ENCODE measurements around the gene RSPO4.

DNA sequence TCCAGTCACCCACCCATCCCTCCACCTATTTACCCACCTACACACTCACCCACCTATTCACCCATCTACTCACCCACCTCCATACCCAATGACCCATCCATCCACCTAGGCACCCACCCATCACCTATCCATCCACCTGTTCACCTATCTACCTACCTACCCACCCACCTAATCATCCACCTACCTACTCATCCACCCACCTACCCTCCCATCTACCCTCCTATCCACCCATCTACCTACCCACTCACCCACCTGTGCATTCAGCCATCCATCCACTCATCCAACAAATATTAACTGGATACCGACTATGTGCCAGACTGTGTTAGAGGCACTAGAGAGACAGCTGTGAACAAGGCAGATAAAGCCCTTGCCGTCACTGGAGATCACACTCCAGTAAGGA lies 40.3 kb downstream of the RSPO4 start:
- TF ChIP-seq, protein P1, sequence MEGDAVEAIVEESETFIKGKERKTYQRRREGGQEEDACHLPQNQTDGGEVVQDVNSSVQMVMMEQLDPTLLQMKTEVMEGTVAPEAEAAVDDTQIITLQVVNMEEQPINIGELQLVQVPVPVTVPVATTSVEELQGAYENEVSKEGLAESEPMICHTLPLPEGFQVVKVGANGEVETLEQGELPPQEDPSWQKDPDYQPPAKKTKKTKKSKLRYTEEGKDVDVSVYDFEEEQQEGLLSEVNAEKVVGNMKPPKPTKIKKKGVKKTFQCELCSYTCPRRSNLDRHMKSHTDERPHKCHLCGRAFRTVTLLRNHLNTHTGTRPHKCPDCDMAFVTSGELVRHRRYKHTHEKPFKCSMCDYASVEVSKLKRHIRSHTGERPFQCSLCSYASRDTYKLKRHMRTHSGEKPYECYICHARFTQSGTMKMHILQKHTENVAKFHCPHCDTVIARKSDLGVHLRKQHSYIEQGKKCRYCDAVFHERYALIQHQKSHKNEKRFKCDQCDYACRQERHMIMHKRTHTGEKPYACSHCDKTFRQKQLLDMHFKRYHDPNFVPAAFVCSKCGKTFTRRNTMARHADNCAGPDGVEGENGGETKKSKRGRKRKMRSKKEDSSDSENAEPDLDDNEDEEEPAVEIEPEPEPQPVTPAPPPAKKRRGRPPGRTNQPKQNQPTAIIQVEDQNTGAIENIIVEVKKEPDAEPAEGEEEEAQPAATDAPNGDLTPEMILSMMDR (conservative IDR thresholded peaks at IDR 0.05; ENCODE audit: low read depth in 2 of 2): no peak
- TF ChIP-seq EZH2phosphoT487 (IDR thresholded peaks at IDR 0.05; ENCODE audit: unreplicated experiment) (no peak), EZH2 (IDR thresholded peaks at IDR 0.05; ENCODE audit: low read depth, unreplicated experiment) (no peak), STAT1 (IDR thresholded peaks at IDR 0.05; ENCODE audit: unreplicated experiment) (no peak), POLR2AphosphoS5 (IDR thresholded peaks at IDR 0.05; ENCODE audit: low read depth) (no peak), ETS1 (IDR thresholded peaks at IDR 0.05) (no peak), NANOG (IDR thresholded peaks at IDR 0.05; ENCODE audit: borderline replicate concordance) (no peak), JUNB (IDR thresholded peaks at IDR 0.05; ENCODE audit: unreplicated experiment) (no peak), CREB1 (CRISPR knock-in tag; IDR thresholded peaks at IDR 0.05; ENCODE audit: low read depth) (no peak), ZNF114 (CRISPR knock-in tag; IDR thresholded peaks at IDR 0.05) (no peak), ZNF331 (CRISPR knock-in tag; IDR thresholded peaks at IDR 0.05; ENCODE audit: low read depth) (no peak), ZNF462 (CRISPR knock-in tag; IDR thresholded peaks at IDR 0.05) (no peak)
- TF ChIP-seq, protein P2, sequence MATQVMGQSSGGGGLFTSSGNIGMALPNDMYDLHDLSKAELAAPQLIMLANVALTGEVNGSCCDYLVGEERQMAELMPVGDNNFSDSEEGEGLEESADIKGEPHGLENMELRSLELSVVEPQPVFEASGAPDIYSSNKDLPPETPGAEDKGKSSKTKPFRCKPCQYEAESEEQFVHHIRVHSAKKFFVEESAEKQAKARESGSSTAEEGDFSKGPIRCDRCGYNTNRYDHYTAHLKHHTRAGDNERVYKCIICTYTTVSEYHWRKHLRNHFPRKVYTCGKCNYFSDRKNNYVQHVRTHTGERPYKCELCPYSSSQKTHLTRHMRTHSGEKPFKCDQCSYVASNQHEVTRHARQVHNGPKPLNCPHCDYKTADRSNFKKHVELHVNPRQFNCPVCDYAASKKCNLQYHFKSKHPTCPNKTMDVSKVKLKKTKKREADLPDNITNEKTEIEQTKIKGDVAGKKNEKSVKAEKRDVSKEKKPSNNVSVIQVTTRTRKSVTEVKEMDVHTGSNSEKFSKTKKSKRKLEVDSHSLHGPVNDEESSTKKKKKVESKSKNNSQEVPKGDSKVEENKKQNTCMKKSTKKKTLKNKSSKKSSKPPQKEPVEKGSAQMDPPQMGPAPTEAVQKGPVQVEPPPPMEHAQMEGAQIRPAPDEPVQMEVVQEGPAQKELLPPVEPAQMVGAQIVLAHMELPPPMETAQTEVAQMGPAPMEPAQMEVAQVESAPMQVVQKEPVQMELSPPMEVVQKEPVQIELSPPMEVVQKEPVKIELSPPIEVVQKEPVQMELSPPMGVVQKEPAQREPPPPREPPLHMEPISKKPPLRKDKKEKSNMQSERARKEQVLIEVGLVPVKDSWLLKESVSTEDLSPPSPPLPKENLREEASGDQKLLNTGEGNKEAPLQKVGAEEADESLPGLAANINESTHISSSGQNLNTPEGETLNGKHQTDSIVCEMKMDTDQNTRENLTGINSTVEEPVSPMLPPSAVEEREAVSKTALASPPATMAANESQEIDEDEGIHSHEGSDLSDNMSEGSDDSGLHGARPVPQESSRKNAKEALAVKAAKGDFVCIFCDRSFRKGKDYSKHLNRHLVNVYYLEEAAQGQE (IDR thresholded peaks at IDR 0.05; ENCODE audit: unreplicated experiment): no peak

Measured in GM23338 (cell line).